ENCODE results near the gene MED19.

DNA sequence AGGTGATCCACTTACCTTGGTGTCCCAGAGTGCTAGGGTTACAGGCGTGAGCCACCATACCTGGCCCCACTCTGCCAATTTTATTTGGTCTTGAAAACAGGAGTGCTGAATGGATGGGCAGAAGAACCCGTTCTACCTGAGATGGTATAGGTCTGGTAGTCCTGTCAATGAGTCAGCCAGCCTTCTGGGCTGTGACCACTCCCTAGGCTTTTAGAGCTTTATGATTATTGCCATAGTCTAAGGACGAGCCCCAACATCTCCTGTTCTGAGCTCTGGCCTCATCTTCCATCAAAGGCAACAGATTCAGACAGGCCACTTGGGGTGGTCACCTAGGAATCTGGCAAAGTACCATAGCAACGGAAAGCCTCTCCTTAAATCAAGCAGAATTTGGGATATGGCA, 32.6 kb downstream of the MED19 start:
- TF ChIP-seq EZH2 (optimal IDR thresholded peaks at IDR 0.05; ENCODE audit: low read depth, low read length) (no peak), CTCF (IDR thresholded peaks at IDR 0.05; ENCODE audit: low read length) (no peak), EZH2phosphoT487 (IDR thresholded peaks at IDR 0.05; ENCODE audit: low read length) (no peak)
